Right forelimb (tissue), 1 donor: Measurements from ENCODE around the gene IL1RAPL2.
"Not testable (repeated sequence)": the region's sequence is repeated elsewhere in the genome, so short reads cannot be mapped to it uniquely, and the experiment has no call there.

Experiments
- DNase-seq: peaks from one replicate; pipeline ENCODE4 v3.0.0-alpha.2; 2018

Gene IL1RAPL2

GRCh38 chrX:105723966-105724735 is 1158.2 kb downstream of the IL1RAPL2 start:
- DNase-seq, result no peak

GRCh38 chrX:105725228-105725627 is 1159.2 kb downstream of the IL1RAPL2 start:
- DNase-seq, result no peak

- no peak for DNase-seq
Measured at GRCh38 chrX:105738162-105738561, 1172.2 kb downstream of the IL1RAPL2 start.

GRCh38 chrX:105744291-105744690 is 1178.3 kb downstream of the IL1RAPL2 start:
- DNase-seq, result no peak

GRCh38 chrX:105744946-105745345 is 1178.9 kb downstream of the IL1RAPL2 start:
- DNase-seq, result no peak

- DNase-seq, result no peak
Measured at GRCh38 chrX:105745863-105746262, 1179.9 kb downstream of the IL1RAPL2 start.

GRCh38 chrX:105752338-105752956 is 1186.4 kb downstream of the IL1RAPL2 start:
- no peak for DNase-seq

GRCh38 chrX:105753411-105753810 is 1187.4 kb downstream of the IL1RAPL2 start:
- peak; percentile 51 for DNase-seq

GRCh38 chrX:105754286-105754964 is 1188.4 kb downstream of the IL1RAPL2 start:
- no peak for DNase-seq

GRCh38 chrX:105755109-105755508 is 1189.1 kb downstream of the IL1RAPL2 start:
- no peak for DNase-seq

GRCh38 chrX:105758754-105759153 is 1192.8 kb downstream of the IL1RAPL2 start:
- peak; percentile 42 for DNase-seq

GRCh38 chrX:105759598-105759997 is 1193.6 kb downstream of the IL1RAPL2 start:
- no peak for DNase-seq

GRCh38 chrX:105765691-105766090 is 1199.7 kb downstream of the IL1RAPL2 start:
- DNase-seq, result no peak

GRCh38 chrX:105773801-105774200 is 1207.8 kb downstream of the IL1RAPL2 start:
- no peak for DNase-seq

- DNase-seq, result no peak
Measured at GRCh38 chrX:105775679-105776078, 1209.7 kb downstream of the IL1RAPL2 start.

GRCh38 chrX:105781804-105782203 is 1215.8 kb downstream of the IL1RAPL2 start:
- DNase-seq, result peak; percentile 60

- not testable (repeated sequence) for DNase-seq
Measured at GRCh38 chrX:105796877-105797276, 1230.9 kb downstream of the IL1RAPL2 start.

GRCh38 chrX:105803891-105804290 is 1237.9 kb downstream of the IL1RAPL2 start:
- DNase-seq, result no peak

GRCh38 chrX:105805655-105806054 is 1239.7 kb downstream of the IL1RAPL2 start:
- not testable (repeated sequence) for DNase-seq

- DNase-seq, result no peak
Measured at GRCh38 chrX:105816517-105816916, 1250.5 kb downstream of the IL1RAPL2 start.
